SK-N-MC (cell line): ENCODE data around the gene AIP.
"Not testable (repeated sequence)": the region's sequence is repeated elsewhere in the genome, so short reads cannot be mapped to it uniquely, and the experiment has no call there.

Experiments
- EZH2 ChIP-seq: fragments of 200-600 bp; sonication (generic); IDR thresholded peaks from one replicate; pipeline ENCODE4 v1.6.1; 2017; ENCODE audit warnings: antibody characterized with exemption
- FOXP2 ChIP-seq: optimal IDR thresholded peaks from 2 replicates; pipeline ENCODE3; 2011; ENCODE audit warnings: mild to moderate bottlenecking, moderate library complexity; ENCODE audit not compliant: insufficient read depth; ENCODE audit errors: extremely low read length, control extremely low read depth
- POLR2AphosphoS5 ChIP-seq: IDR thresholded peaks from 2 replicates; pipeline ENCODE4 v1.6.1; 2012; ENCODE audit warnings: mild to moderate bottlenecking, low read depth, low read length, borderline replicate concordance

DNA sequence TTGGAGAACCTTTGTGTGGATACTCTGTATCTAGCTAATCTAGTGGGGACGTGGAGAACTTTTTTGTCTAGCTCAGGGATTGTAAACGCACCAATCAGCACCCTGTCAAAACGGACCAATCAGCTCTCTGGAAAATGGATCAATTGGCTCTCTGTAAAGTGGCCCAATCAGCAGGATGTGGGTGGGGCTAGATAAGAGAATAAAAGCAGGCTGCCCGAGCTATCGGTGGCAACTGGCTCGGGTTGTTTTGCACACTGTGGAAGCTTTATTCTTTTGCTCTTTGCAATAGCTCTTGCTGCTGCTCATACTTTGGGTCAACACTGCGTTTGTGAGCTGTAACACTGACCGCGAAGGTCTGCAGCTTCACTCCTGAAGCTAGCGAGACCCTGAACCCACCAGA, 6.1 kb upstream of the AIP start:
- not testable (repeated sequence) for TF ChIP-seq POLR2AphosphoS5, EZH2, FOXP2
